Forelimb muscle (tissue), 1 donor: ENCODE results near the gene POLR3A. TPM values are rescaled to one million over a fixed set of nuclear protein-coding genes. Genes with fewer than 3 reads are reported as not detected.

Experiments
- DNase-seq: peaks from one replicate; pipeline ENCODE4 v3.0.0-alpha.2; 2013; ENCODE audit warnings: low read depth
- polyA plus RNA-seq: library from polyadenylated mRNA; unstranded; fragments of 120-200 nt; gene quantifications from one replicate; pipeline ENCODE4 v1.2.1, GENCODE V29; 2013; ENCODE audit not compliant: insufficient read length

POLR3A gene
- polyA plus RNA-seq, 1 donor, result 16.2 TPM

- DNase-seq, result no peak
Measured at GRCh38 chr10:78046711-78047269, 17.5 kb upstream of the POLR3A start.

- DNase-seq, result no peak
Measured at GRCh38 chr10:78045856-78046255, 16.5 kb upstream of the POLR3A start.

DNA sequence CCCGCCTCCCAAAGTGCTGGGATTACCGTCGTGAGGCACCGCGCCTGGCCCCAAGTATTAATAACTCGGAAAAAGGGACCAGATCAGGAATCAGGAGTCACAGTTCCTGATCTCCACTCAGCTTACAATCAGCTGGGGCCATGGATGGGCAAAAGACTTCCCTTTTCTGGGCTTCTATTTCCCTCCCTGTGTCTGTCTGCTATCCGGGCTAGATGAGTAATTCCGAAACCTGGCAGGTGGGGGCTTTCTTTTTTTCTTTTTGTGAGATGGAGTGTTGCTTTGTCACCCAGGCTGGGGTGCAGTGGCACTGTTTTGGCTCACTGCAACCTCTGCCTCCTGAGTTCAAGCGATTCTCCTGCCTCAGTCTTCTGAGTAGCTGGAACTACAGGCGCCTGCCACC is 15.9 kb upstream of the POLR3A start:
- no peak for DNase-seq

GRCh38 chr10:78044699-78045098 is 15.4 kb upstream of the POLR3A start:
- no peak for DNase-seq

DNA sequence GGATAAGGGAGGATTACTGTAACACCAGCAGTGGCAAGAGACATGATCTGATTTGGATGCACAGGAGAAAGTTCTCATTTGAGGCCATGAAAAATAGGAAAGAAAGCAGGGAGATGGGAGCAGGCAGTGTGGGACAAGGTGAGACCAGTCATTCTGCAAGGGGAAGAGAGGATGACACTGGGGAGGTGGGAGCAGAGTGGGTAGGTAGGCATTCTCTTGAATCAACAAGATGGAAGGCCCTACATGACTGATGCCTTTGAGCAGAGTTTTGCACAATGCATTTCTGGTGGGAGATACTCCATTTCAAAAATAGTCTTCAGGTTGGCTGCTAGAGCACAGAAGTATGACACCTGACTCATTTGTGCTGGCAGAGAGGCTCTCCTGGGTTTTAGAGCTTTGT is 14.9 kb upstream of the POLR3A start:
- no peak for DNase-seq

DNA sequence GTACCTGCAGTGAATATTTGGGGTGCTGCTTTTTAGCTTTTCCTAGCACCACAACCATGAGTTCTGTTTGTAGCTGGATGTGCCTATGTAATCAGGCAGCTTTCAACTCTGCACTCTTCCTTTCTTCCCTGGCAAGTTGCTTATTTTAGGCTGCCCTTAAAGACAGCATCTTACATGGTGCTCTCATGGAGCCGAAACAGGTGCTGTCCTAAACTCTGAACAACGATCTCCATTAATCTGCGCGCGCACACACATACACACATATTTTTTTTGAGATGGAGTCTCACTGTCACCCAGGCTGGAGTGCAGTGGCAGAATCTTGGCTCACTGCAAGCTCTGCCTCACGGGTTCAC is 13.4 kb upstream of the POLR3A start:
- no peak for DNase-seq

DNA sequence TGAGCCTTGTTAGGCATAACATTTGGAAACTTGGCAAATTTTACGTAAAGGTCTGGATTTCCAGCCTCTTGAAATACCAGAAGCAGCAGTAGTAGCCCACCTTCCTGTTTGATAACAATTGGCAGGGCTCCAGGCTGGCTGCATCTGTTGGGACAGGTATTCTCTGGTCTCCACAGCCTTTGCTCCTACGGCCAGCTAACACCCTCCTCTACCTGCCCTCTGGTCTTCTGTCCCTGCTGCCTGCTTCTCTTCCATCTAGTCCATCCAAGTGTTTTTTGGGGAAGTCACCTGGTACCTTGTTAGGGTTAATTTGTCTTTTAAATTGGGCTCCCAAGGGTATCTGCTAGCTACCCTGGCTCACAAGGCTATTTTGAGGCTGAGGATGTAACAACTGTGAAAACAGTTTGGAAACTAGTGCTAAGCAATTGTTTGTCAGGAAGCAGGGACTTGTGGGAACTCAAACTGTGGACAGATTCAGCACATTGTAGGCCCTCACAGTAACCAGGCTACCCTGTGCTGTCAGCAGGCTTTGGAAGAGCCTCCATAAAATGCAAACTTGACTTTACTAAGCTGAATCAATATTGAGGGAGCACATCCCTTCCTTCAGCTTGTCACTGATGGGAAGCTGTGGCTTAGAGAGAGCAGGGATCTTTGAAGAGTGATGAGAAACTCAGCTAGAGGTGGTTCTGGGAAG is 12.9 kb upstream of the POLR3A start:
- no peak for DNase-seq

GRCh38 chr10:78041170-78042057 is 12.1 kb upstream of the POLR3A start:
- DNase-seq, result no peak

GRCh38 chr10:78039743-78040142 is 10.4 kb upstream of the POLR3A start:
- no peak for DNase-seq

- DNase-seq, result no peak
Measured at GRCh38 chr10:78038791-78039547, 9.7 kb upstream of the POLR3A start.

DNA sequence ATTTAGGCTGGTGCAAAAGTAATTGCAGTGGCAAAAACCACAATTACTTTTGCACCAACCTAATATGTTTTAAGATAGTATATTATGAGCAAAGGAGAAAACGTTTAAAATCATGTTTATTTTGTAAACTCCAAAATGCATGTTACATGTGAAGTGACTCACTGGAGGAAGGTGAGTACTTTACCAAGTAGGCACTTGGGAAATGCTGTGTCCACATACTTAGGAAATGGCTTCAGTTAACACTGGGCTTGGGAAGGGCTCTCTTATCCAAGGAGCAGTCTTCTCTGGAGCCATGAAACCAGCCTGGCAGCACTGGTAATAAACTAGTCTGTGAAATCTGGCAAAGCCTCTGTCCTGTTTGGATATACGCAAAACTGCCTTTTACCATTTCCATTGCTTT is 8.8 kb upstream of the POLR3A start:
- no peak for DNase-seq

GRCh38 chr10:78035933-78036583 is 6.7 kb upstream of the POLR3A start:
- DNase-seq, result no peak

GRCh38 chr10:78035437-78035836 is 6.1 kb upstream of the POLR3A start:
- DNase-seq, result no peak

- no peak for DNase-seq
Measured at GRCh38 chr10:78035025-78035424, 5.7 kb upstream of the POLR3A start.

DNA sequence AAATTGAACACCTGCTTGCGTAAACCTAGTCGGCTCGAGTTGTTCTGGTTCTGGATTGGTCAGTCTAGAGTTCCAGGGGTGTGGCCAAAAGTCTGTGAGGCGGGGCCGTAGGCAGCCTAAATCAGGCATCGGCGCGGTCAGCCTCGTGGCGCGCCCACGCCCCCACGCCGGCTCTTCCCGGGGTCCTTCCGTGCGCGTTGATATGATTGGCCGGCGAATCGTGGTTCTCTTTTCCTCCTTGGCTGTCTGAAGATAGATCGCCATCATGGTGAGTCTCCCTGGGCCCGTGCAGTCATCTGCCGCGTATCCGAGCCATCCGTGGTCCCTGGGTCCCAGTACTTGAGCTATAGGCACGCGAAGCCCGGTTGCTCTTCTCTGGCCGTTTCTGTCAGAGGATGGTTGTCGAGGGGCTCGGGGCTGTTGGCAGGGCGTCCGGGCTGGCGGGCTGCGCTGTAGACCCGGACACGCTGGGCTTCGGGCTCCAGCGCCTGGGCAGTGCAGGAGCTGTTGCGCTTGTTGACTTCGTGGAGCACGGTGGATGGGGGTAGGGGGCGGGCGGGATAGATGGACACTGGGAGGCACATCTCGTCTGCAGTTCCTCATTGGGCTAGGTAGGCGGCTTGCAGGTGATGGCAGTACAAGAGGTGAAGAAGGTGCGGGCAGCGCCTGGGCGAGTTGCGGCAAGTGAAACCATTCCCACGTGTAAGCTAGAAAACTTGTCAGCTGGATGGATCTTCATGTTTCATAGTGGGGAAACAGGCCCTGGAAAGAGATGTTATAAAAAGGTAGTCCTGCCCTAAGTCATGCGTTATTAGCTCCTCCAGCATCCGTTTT is 4.5 kb upstream of the POLR3A start, which contains the start of gene RPS24:
RPS24 (plus strand) TSS at position 227 of the 834 bp plus-strand sequence; CDS start at position 266, 39 bp downstream.
- DNase-seq, result peak; percentile 95

DNA sequence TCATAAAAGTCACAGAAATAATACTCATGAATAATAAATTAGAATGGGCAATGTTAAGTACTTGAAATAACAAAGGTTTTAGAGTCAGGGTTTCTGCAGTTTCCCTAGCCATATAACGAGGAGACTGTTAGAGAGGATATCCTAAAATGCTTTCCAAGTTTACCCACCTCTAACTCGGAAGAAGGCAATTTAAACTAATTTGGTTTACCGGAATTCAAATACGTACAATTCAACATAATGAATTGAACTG is 4.0 kb upstream of the POLR3A start:
- no peak for DNase-seq

DNA sequence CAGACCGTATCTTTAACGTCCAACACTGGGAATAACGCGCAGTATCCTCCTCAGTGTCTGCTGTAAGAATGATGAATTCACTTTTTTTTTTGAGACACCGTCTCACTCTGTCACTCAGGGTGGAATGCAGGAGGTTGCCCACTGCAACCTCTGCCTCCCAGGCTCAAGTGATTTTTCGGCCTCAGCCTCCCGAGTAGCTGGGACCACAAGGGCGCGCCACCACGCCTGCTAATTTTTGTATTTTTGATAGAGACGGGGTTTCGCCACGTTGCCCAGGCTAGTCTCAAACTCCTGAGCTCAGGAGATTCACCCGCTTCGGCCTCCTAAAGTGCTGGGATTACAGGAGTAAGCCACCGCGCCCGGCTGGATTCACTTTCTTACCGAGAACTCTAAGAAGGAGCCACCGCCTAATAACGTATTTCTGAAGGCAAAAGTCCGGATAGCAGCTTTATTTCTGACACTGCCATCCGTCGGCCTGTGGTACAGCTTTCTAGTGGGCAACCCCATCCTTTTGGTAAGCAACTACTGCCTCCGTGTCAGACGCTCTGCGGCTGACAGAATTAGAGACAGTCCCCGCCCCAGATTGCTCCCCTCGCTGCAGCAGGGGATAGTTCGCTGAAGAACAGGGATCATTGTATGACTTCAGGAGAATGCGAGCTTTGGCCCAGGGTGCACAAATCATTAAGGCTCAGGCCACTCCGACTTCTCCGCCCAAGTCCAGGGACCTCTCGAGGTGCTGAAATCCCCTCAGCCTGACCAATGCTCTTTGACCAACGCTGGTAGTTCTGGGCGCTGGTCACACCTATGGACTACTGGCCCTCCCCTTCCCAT is 662 bp downstream of the POLR3A start:
- no peak for DNase-seq

- no peak for DNase-seq
Measured at GRCh38 chr10:78025685-78026364, 3.5 kb downstream of the POLR3A start.

GRCh38 chr10:78023741-78024140 is 5.6 kb downstream of the POLR3A start:
- DNase-seq, result no peak
